H1 (cell line): ENCODE measurements around the gene PLXNB3. TPM values are rescaled to one million over a fixed set of nuclear protein-coding genes. Genes with fewer than 3 reads are reported as not detected.

Source experiments
- CTCF ChIA-PET: fragments of 300-600 bp; sonication (Branson Sonifier 250); formaldehyde crosslinking; loops from one replicate; lab custom pipeline; 2021; ENCODE audit not compliant: partially characterized antibody; lab: Charles Lee
- POLR2A ChIA-PET: fragments of 300-600 bp; sonication (Branson Sonifier 250); formaldehyde crosslinking; loops from one replicate; lab custom pipeline; 2021; ENCODE audit warnings: inconsistent platforms; ENCODE audit not compliant: partially characterized antibody; lab: Charles Lee
- DNase-seq, 2 experiments: peaks; one replicate each; pipeline versions ENCODE4 v3.0.0 to v3.0.0-alpha.2; 2010 to 2022; ENCODE audit warnings: low spot score in 2 of 2, low read depth in 1 of 2, mixed read lengths in 1 of 2
- FAIRE-seq: peaks from 2 replicates; lab custom pipeline; 2011; peaks lifted over from hg19 to GRCh38; lab: Jason Lieb, UNC
- H2AFZ ChIP-seq: 2 replicates; pipeline ENCODE4 v1.8.1; 2012; ENCODE audit warnings: low read length, inconsistent platforms
- H2AK5ac ChIP-seq: 2 replicates; pipeline ENCODE4 v1.6.1; 2013; ENCODE audit warnings: low read depth, low read length
- H2BK120ac ChIP-seq: replicated peaks from 2 replicates; pipeline ENCODE3; 2013; ENCODE audit warnings: low read depth, low read length, inconsistent platforms
- H2BK12ac ChIP-seq: 2 replicates; pipeline ENCODE4 v1.6.1; 2013; ENCODE audit warnings: low read depth, low read length
- H2BK15ac ChIP-seq: 2 replicates; pipeline ENCODE4 v1.6.1; 2013; ENCODE audit warnings: low read length
- H2BK20ac ChIP-seq: 2 replicates; pipeline ENCODE4 v1.6.1; 2013; ENCODE audit warnings: low read length
- H2BK5ac ChIP-seq: 2 replicates; pipeline ENCODE4 v1.6.1; 2013; ENCODE audit warnings: low read depth, low read length
- H3K14ac ChIP-seq: 2 replicates; pipeline ENCODE4 v1.6.1; 2013; ENCODE audit warnings: inconsistent platforms; ENCODE audit not compliant: insufficient read length
- H3K18ac ChIP-seq: 2 replicates; pipeline ENCODE4 v1.6.1; 2013; ENCODE audit warnings: low read length; ENCODE audit errors: extremely low read depth
- H3K23ac ChIP-seq: 2 replicates; pipeline ENCODE4 v1.6.1; 2013; ENCODE audit warnings: inconsistent platforms; ENCODE audit not compliant: insufficient read length
- H3K23me2 ChIP-seq: 2 replicates; pipeline ENCODE4 v1.6.1; 2013; ENCODE audit warnings: low read depth, low read length
- H3K27ac ChIP-seq: 2 replicates; pipeline ENCODE4 v1.6.1; 2011; ENCODE audit warnings: low read depth, low read length, inconsistent platforms
- H3K27me3 ChIP-seq, 4 experiments: replicated peaks in 1 of 4; 1 replicate in 1 of 4; 2 replicates in 3 of 4; pipeline versions ENCODE4 v1.6.1 to v1.8.1; 2011 to 2013; ENCODE audit warnings: low read length in 3 of 4, mild to moderate bottlenecking in 3 of 4, inconsistent platforms in 2 of 4, mixed read lengths in 2 of 4, moderate library complexity in 1 of 4; ENCODE audit not compliant: control insufficient read depth in 3 of 4, insufficient read depth in 3 of 4; ENCODE audit errors: extremely low read depth in 1 of 4
- H3K36me3 ChIP-seq, 4 experiments: 2 replicates each; pipeline versions ENCODE4 v1.6.1 to v1.8.1; 2011 to 2013; ENCODE audit warnings: mild to moderate bottlenecking in 4 of 4, low read length in 3 of 4, moderate library complexity in 2 of 4, control low read depth in 1 of 4, inconsistent platforms in 1 of 4; ENCODE audit not compliant: insufficient read depth in 4 of 4, control insufficient read depth in 2 of 4
- H3K4ac ChIP-seq: replicated peaks from 2 replicates; pipeline ENCODE3; 2013; ENCODE audit warnings: low read length, low read depth, mixed read lengths, inconsistent platforms; ENCODE audit not compliant: insufficient read length
- H3K4me1 ChIP-seq, 4 experiments: replicated peaks in 1 of 4; 1 replicate in 1 of 4; 2 replicates in 3 of 4; pipeline versions ENCODE4 v1.6.1 to v1.8.1; 2011 to 2013; ENCODE audit warnings: low read length in 3 of 4, inconsistent platforms in 2 of 4, mixed read lengths in 1 of 4; ENCODE audit not compliant: insufficient read depth in 4 of 4, control insufficient read depth in 3 of 4
- H3K4me2 ChIP-seq, 2 experiments: 2 replicates each; pipeline versions ENCODE4 v1.6.1 to v1.8.1; 2011 to 2013; ENCODE audit warnings: low read depth in 2 of 2, low read length in 2 of 2, control low read depth in 1 of 2, inconsistent platforms in 1 of 2, mild to moderate bottlenecking in 1 of 2; ENCODE audit not compliant: insufficient read depth in 1 of 2
- H3K4me3 ChIP-seq, 4 experiments: fragments of 200-600, 300-600 bp in 1 of 4; sonication (generic), shearing (Covaris generic), sonication (Bioruptor Twin) in 1 of 4; 2 replicates each; pipeline versions ENCODE4 v1.5.1 to v1.8.1; 2011 to 2016; ENCODE audit warnings: low read length in 4 of 4, low read depth in 3 of 4, control low read depth in 2 of 4, inconsistent platforms in 2 of 4, mild to moderate bottlenecking in 2 of 4, mixed read lengths in 1 of 4, moderate library complexity in 1 of 4; ENCODE audit not compliant: insufficient read depth in 2 of 4; ENCODE audit errors: extremely low read depth in 1 of 4
- H3K56ac ChIP-seq: replicated peaks from 2 replicates; pipeline ENCODE3; 2013; ENCODE audit warnings: low read depth, mild to moderate bottlenecking, mixed read lengths, low read length, inconsistent platforms; ENCODE audit not compliant: insufficient read length
- H3K79me1 ChIP-seq: 2 replicates; pipeline ENCODE4 v1.6.1; 2013; ENCODE audit warnings: low read depth, low read length, control low read depth
- H3K79me2 ChIP-seq, 2 experiments: 2 replicates each; pipeline versions ENCODE4 v1.6.1 to v1.8.1; 2012 to 2013; ENCODE audit warnings: low read length in 2 of 2, mild to moderate bottlenecking in 2 of 2, inconsistent platforms in 1 of 2; ENCODE audit not compliant: insufficient read depth in 2 of 2, control insufficient read depth in 1 of 2
- H3K9ac ChIP-seq, 4 experiments: replicated peaks in 1 of 4; 1 replicate in 1 of 4; 2 replicates in 3 of 4; pipeline versions ENCODE4 v1.6.1 to v1.8.1; 2011 to 2013; ENCODE audit warnings: low read depth in 3 of 4, low read length in 3 of 4, control low read depth in 2 of 4, mild to moderate bottlenecking in 2 of 4, moderate library complexity in 2 of 4, inconsistent platforms in 1 of 4; ENCODE audit errors: extremely low read depth in 1 of 4
- H3K9me3 ChIP-seq, 2 experiments: 2 replicates each; pipeline versions ENCODE4 v1.6.1 to v1.8.1; 2012 to 2013; ENCODE audit warnings: mild to moderate bottlenecking in 2 of 2, moderate library complexity in 2 of 2, control low read depth in 1 of 2, inconsistent platforms in 1 of 2, low read depth in 1 of 2, low read length in 1 of 2, mixed read lengths in 1 of 2; ENCODE audit not compliant: insufficient read depth in 2 of 2
- H4K20me1 ChIP-seq, 2 experiments: replicated peaks in 1 of 2; 2 replicates each; pipeline versions ENCODE3 to v1.8.1; 2011 to 2013; ENCODE audit warnings: inconsistent platforms in 2 of 2, low read length in 2 of 2, mild to moderate bottlenecking in 1 of 2; ENCODE audit not compliant: insufficient read depth in 2 of 2, control insufficient read depth in 1 of 2
- H4K5ac ChIP-seq: 2 replicates; pipeline ENCODE4 v1.6.1; 2013; ENCODE audit warnings: low read length, low read depth, mixed read lengths, inconsistent platforms; ENCODE audit not compliant: insufficient read length
- H4K8ac ChIP-seq: 2 replicates; pipeline ENCODE4 v1.8.0; 2013; ENCODE audit warnings: mild to moderate bottlenecking, moderate library complexity, low read length, inconsistent platforms; ENCODE audit not compliant: insufficient read depth; ENCODE audit errors: extremely low read depth
- H4K91ac ChIP-seq: replicated peaks from 2 replicates; pipeline ENCODE3; 2013; ENCODE audit warnings: low read length, mixed read lengths, inconsistent platforms; ENCODE audit not compliant: insufficient read length
- KDM5A ChIP-seq: fragments of 200-600 bp; IDR thresholded peaks from 2 replicates; pipeline ENCODE4 v1.7.1; 2012; ENCODE audit warnings: mild to moderate bottlenecking, low read length, inconsistent platforms, mixed read lengths
- TEAD4 ChIP-seq: IDR thresholded peaks from 2 replicates; pipeline ENCODE4 v1.6.1; 2012; ENCODE audit warnings: low read depth, low read length, inconsistent platforms, mixed read lengths
- WGBS, 2 experiments: shearing (Covaris generic) in 1 of 2; methylation state at CpG; one replicate each; pipeline versions ENCODE4 v1.1.6 to v1.1.7; 2013 to 2015; ENCODE audit warnings: low lambda C conversion rate in 2 of 2, mixed read lengths in 2 of 2, inconsistent platforms in 1 of 2, low coverage in 1 of 2, missing lambda C conversion rate in 1 of 2; ENCODE audit not compliant: insufficient replicate concordance in 2 of 2, insufficient coverage in 1 of 2, insufficient read length in 1 of 2; ENCODE audit errors: extremely low coverage in 1 of 2, missing lambda C conversion rate in 1 of 2; 5-methylcytosine and 5-hydroxymethylcytosine counted together
- polyA plus RNA-seq, 7 experiments: library from polyadenylated mRNA; depleted of rRNA in 3 of 7; stranded (reverse) in 5 of 7; unstranded in 2 of 7; fragments of >200 nt in 5 of 7; fragments of 200-250 nt in 2 of 7; gene quantifications; 1 replicate in 5 of 7; 2 replicates in 1 of 7; 4 replicates in 1 of 7; pipeline versions ENCODE4 v1.2.1 to v1.2.3, GENCODE V29; 2011 to 2013; ENCODE audit warnings: missing spikeins in 2 of 7, mixed read lengths in 2 of 7
- total RNA-seq: library from RNA; stranded (reverse); fragmentation: NEBNext Ultra II Directional; extraction: Animal tissue kit (Norgen Biotek cat#: 25700); gene quantifications from 2 replicates; pipeline ENCODE4 v1.2.1, GENCODE V29; 2021

PLXNB3 gene
- total and polyA plus RNA-seq, 2 of the 8 experiments (the other 6 are each of a cell fraction or from before 2014, with no cell fraction given): 1.2 to 2.7 TPM

DNA sequence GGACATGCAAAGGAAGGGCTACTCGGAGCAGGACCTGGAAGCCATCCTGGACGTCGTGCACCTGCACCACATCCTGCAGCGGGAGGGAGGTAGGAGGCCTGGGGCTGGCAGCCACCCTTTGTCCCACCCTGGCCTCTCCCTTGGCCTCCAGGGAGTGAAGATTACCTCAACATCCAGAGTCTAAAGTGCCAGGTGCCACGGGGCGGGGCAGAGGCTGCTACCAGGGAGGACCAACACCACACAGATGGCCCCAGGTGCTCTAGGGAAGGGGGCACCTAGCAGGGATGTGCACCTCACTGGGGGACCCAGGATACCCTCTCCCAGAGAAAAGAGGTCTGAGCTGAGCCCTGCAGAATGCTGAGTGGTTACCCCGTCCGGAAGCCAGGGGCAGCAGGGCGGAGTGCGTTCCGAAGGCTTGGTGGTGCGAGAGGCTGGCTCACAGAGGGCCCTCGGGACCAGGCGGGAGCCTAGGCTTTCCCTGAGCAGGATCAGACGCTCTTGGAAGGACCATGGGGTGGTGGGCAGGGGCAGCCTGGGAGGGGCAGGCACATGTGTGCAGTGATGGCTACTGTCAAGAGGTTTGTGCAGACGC lies 23.3 kb upstream of the PLXNB3 start:
- Histone ChIP-seq H3K56ac (no peak overlapping the region), H3K79me2 (no peaks in the 10 kb centered on the region), H3K79me1 (no peaks in the 10 kb centered on the region), H3K4me1 (peaks cover 0 to 3% (median 2%) of the 10 kb centered on the region in 4 experiments; a peak in 4 of 7 replicates), H3K36me3 (no peaks in the 10 kb centered on the region), H3K9me3 (no peaks in the 10 kb centered on the region), H4K5ac (no peak overlapping the region), H4K20me1 (no peaks in the 10 kb centered on the region), H2BK5ac (no peak overlapping the region), H2BK12ac (no peak overlapping the region), H3K18ac (no peak overlapping the region), H3K23me2 (no peaks in the 10 kb centered on the region), H4K91ac (no peak overlapping the region), H3K4me2 (no peak overlapping the region), H3K27me3 (no peaks in the 10 kb centered on the region), H3K4ac (no peak overlapping the region), H2AFZ (no peak overlapping the region), H3K14ac (no peak overlapping the region), H3K27ac (no peak overlapping the region), H3K23ac (no peak overlapping the region), H3K4me3 (no peak overlapping the region), H4K8ac (no peak overlapping the region), H2AK5ac (no peak overlapping the region), H2BK15ac (no peak overlapping the region), H2BK120ac (no peak overlapping the region), H3K9ac (no peak overlapping the region), H2BK20ac (no peak overlapping the region)
- ChIA-PET POLR2A (no interaction called here), CTCF (interaction anchor here (1.0 to 1.2 kb wide), 2 partner anchors 12 to 13 kb away, joined by 4 read pairs; no protein-coding TSS in a partner anchor)
- 96% methylated on average over 4 of the region's 16 CpGs; no CpG with 5 or more reads in 1 of the 2 experiments for WGBS, 2 experiments
- DNase-seq (no peak), FAIRE-seq (no peak)
- no peak for TF ChIP-seq KDM5A
- no peak for TF ChIP-seq TEAD4
